Astrocyte (in vitro differentiated cells and primary cell): ENCODE measurements around the gene AKR1B15.

ENCODE experiments used
- EZH2 ChIP-seq: IDR thresholded peaks from 2 replicates; pipeline ENCODE4 v1.6.1; 2012; ENCODE audit warnings: mild to moderate bottlenecking, low read length, inconsistent platforms; ENCODE audit not compliant: insufficient read depth
- TF ChIP-seq, protein P1 (sequence below): IDR thresholded peaks from 2 replicates; pipeline ENCODE4 v1.5.1; 2011; ENCODE audit warnings: low read depth, mild to moderate bottlenecking, inconsistent platforms, low read length, moderate library complexity; ENCODE audit not compliant: insufficient read depth

DNA sequence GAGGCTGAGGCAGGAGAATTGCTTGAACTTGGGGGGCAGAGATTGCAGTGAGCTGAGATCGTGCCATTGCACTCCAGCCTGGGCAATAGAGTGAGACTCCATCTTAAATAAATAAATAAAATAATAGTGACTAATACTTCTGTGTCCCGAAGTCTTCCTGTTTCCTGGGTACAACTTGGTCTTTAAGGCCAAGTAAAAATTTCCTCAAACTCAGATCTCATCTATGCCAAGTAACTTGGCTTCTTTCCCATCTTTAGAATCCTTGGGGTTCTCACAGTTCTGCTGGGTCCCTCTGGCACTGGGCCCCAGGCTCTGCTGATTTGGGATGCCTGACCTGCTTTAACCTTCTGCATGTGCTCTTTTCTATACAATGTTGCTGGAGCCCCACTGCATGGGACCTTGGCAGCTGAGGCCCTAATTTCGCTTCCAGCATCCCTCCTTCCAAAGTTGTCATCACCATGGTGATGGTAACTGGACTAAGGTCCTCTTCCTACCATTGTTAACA, 44.2 kb upstream of the AKR1B15 start:
- TF ChIP-seq, protein P1, sequence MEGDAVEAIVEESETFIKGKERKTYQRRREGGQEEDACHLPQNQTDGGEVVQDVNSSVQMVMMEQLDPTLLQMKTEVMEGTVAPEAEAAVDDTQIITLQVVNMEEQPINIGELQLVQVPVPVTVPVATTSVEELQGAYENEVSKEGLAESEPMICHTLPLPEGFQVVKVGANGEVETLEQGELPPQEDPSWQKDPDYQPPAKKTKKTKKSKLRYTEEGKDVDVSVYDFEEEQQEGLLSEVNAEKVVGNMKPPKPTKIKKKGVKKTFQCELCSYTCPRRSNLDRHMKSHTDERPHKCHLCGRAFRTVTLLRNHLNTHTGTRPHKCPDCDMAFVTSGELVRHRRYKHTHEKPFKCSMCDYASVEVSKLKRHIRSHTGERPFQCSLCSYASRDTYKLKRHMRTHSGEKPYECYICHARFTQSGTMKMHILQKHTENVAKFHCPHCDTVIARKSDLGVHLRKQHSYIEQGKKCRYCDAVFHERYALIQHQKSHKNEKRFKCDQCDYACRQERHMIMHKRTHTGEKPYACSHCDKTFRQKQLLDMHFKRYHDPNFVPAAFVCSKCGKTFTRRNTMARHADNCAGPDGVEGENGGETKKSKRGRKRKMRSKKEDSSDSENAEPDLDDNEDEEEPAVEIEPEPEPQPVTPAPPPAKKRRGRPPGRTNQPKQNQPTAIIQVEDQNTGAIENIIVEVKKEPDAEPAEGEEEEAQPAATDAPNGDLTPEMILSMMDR: no peak
- no peak for TF ChIP-seq EZH2
